Measurements from ENCODE around the gene PTGES.

- TF ChIP-seq NR3C1 (CRISPR knock-in tag; conservative IDR thresholded peaks at IDR 0.05; ENCODE audit: low read depth): no peak
- no peak for TF ChIP-seq CTCF (IDR thresholded peaks at IDR 0.05)
- no peak for TF ChIP-seq CREB1 (CRISPR knock-in tag; IDR thresholded peaks at IDR 0.05)
- TF ChIP-seq CREM (CRISPR knock-in tag; IDR thresholded peaks at IDR 0.05): no peak
- TF ChIP-seq NR1H2 (CRISPR knock-in tag; IDR thresholded peaks at IDR 0.05): no peak
- TF ChIP-seq ZNF232 (CRISPR knock-in tag; IDR thresholded peaks at IDR 0.05): no peak
- TF ChIP-seq ARID4B (CRISPR knock-in tag; IDR thresholded peaks at IDR 0.05; ENCODE audit: borderline replicate concordance): no peak
- no peak for TF ChIP-seq CBFB (CRISPR knock-in tag; IDR thresholded peaks at IDR 0.05; ENCODE audit: low read depth)
- no peak for TF ChIP-seq IRF2 (CRISPR knock-in tag; IDR thresholded peaks at IDR 0.05; ENCODE audit: borderline replicate concordance, low read depth)
- no peak for TF ChIP-seq NFYB (CRISPR knock-in tag; conservative IDR thresholded peaks at IDR 0.05; ENCODE audit: low read depth)
- no peak for TF ChIP-seq STAT6 (CRISPR knock-in tag; conservative IDR thresholded peaks at IDR 0.05; ENCODE audit: low read depth)
- TF ChIP-seq MAX (CRISPR knock-in tag; IDR thresholded peaks at IDR 0.05): no peak
- TF ChIP-seq MYBL2 (CRISPR knock-in tag; IDR thresholded peaks at IDR 0.05): no peak
- TF ChIP-seq IRF1 (CRISPR knock-in tag; IDR thresholded peaks at IDR 0.05): no peak
These were observed 24.3 kb upstream of the PTGES start for GRCh38 chr9:129776938-129777768.
